Measurements from ENCODE around the gene ANOS1. TPM values are rescaled to one million over a fixed set of nuclear protein-coding genes. Genes with fewer than 3 reads are reported as not detected.
"Not testable (repeated sequence)": the region's sequence is repeated elsewhere in the genome, so short reads cannot be mapped to it uniquely, and the experiment has no call there.

ANOS1 gene
- total RNA-seq, 2 donors from 2014 or later, result not detected

GRCh38 chrX:8500203-8500602, 231.7 kb downstream of the ANOS1 start:
- no peaks in the 10 kb centered on the region for H3K27me3 Mint-ChIP-seq
- H3K4me1 Mint-ChIP-seq, result no peaks in the 10 kb centered on the region
- no peak overlapping the region for H3K4me3 Mint-ChIP-seq
- no peaks in the 10 kb centered on the region for H3K9me3 Mint-ChIP-seq
- no peaks in the 10 kb centered on the region for H3K36me3 Mint-ChIP-seq (ENCODE audit: low read depth)
- no peak for ATAC-seq (replicated peaks)
- no peak overlapping the region for H3K27ac Mint-ChIP-seq

- not testable (repeated sequence) for H3K4me1 Mint-ChIP-seq; H3K9me3 Mint-ChIP-seq; H3K36me3 Mint-ChIP-seq (ENCODE audit: low read depth); H3K27me3 Mint-ChIP-seq; ATAC-seq (replicated peaks); H3K27ac Mint-ChIP-seq; H3K4me3 Mint-ChIP-seq
Observed at GRCh38 chrX:8495036-8495435, 236.9 kb downstream of the ANOS1 start.

GRCh38 chrX:8484360-8484949, 247.5 kb downstream of the ANOS1 start:
- no peak for ATAC-seq (replicated peaks)
- H3K9me3 Mint-ChIP-seq, result no peaks in the 10 kb centered on the region
- H3K4me1 Mint-ChIP-seq, result no peaks in the 10 kb centered on the region
- no peak overlapping the region for H3K4me3 Mint-ChIP-seq
- H3K27me3 Mint-ChIP-seq, result no peaks in the 10 kb centered on the region
- no peak overlapping the region for H3K27ac Mint-ChIP-seq
- H3K36me3 Mint-ChIP-seq (ENCODE audit: low read depth), result no peaks in the 10 kb centered on the region

Other genes with a start within 250 kb of the ANOS1 start
- gene FAM9A, start 69.2 kb upstream of the ANOS1 start, total RNA-seq, result not detected